GM12878 (cell line): Measurements from ENCODE around the gene RHBDD3. TPM values are rescaled to one million over a fixed set of nuclear protein-coding genes. Genes with fewer than 3 reads are reported as not detected.

Source experiments
- ATAC-seq: fragments of 200-7000 bp; cut with Tn5 transposase; 3 replicates; pipeline ENCODE4 v1.9.1; 2020; ENCODE audit warnings: mild to moderate bottlenecking, moderate library complexity
- BruUV-seq: library from RNA; stranded (reverse); fragments of 400-500 nt; replicated peaks from 2 replicates; lab custom pipeline; 2021; lab: Mats Ljungman, UMichigan
- CTCF ChIA-PET: fragments of 300-600 bp; sonication (Branson Sonifier 250); formaldehyde crosslinking; extraction: SDS; loops from one replicate; lab custom pipeline; 2021; ENCODE audit warnings: inconsistent platforms; lab: Yijun Ruan, JAX
- POLR2A ChIA-PET: fragments of 350-600 bp; formaldehyde crosslinking; extraction: SDS; loops from one replicate; lab custom pipeline; 2021; ENCODE audit warnings: inconsistent platforms; lab: Charles Lee
- RAD21 ChIA-PET: fragments of 300-600 bp; sonication (Branson Sonifier 250); formaldehyde crosslinking; loops from one replicate; lab custom pipeline; 2023; ENCODE audit warnings: antibody characterized with exemption; ENCODE audit not compliant: unreplicated experiment; lab: Charles Lee
- SMC1A ChIA-PET: fragments of 300-600 bp; sonication (Branson Sonifier 250); formaldehyde crosslinking; loops from one replicate; lab custom pipeline; 2023; ENCODE audit not compliant: unreplicated experiment, uncharacterized antibody; lab: Charles Lee
- DNase-seq: peaks from one replicate; pipeline ENCODE4 v3.0.0-alpha.2; 2011; ENCODE audit warnings: low read depth, low spot score
- FAIRE-seq: peaks from 3 replicates; lab custom pipeline; 2011; peaks lifted over from hg19 to GRCh38; lab: Jason Lieb, UNC
- H2AFZ ChIP-seq: 2 replicates; pipeline ENCODE4 v1.6.0; 2011; ENCODE audit warnings: low read depth, low read length, control low read depth; ENCODE audit not compliant: control insufficient read depth
- H3K27ac ChIP-seq: 2 replicates; pipeline ENCODE4 v1.5.1; 2011; ENCODE audit warnings: control low read depth; ENCODE audit not compliant: control insufficient read depth, insufficient read depth
- H3K27me3 ChIP-seq, 2 experiments: replicated peaks in 1 of 2; 2 replicates each; pipeline versions ENCODE4 v1.6.0 to v1.6.1; 2011; ENCODE audit warnings: low read length in 1 of 2; ENCODE audit not compliant: control insufficient read depth in 2 of 2, insufficient read depth in 2 of 2
- H3K36me3 ChIP-seq, 2 experiments: 2 replicates each; pipeline ENCODE4 v1.5.1; 2011; ENCODE audit warnings: low read length in 1 of 2; ENCODE audit not compliant: control insufficient read depth in 2 of 2, insufficient read depth in 2 of 2
- H3K4me1 ChIP-seq: 2 replicates; pipeline ENCODE4 v1.6.1; 2011; ENCODE audit warnings: mild to moderate bottlenecking, low read length, moderate library complexity, mixed read lengths; ENCODE audit not compliant: control insufficient read depth, insufficient read depth
- H3K4me2 ChIP-seq: 2 replicates; pipeline ENCODE4 v1.6.0; 2011; ENCODE audit warnings: control low read depth; ENCODE audit not compliant: control insufficient read depth, insufficient read depth
- H3K4me3 ChIP-seq: fragments of 200-600 bp; sonication (generic); 2 replicates; pipeline ENCODE4 v1.5.1; 2016
- H3K79me2 ChIP-seq: 2 replicates; pipeline ENCODE4 v1.6.0; 2011; ENCODE audit warnings: low read length; ENCODE audit not compliant: control insufficient read depth, insufficient read depth
- H3K9ac ChIP-seq: 2 replicates; pipeline ENCODE4 v1.8.0; 2011; ENCODE audit warnings: low read length, control low read depth, mixed read lengths; ENCODE audit not compliant: control insufficient read depth, insufficient read depth
- H3K9me3 ChIP-seq: replicated peaks from 3 replicates; pipeline ENCODE4 v1.5.1; 2011; ENCODE audit warnings: mild to moderate bottlenecking, low read length; ENCODE audit not compliant: control insufficient read depth, insufficient read depth
- H4K20me1 ChIP-seq: 2 replicates; pipeline ENCODE4 v1.6.0; 2011; ENCODE audit not compliant: control insufficient read depth, insufficient read depth
- BCLAF1 ChIP-seq: fragments of 450-650 bp; IDR thresholded peaks from 2 replicates; pipeline ENCODE4 v1.6.1; 2017; ENCODE audit warnings: antibody characterized with exemption, mild to moderate bottlenecking, moderate library complexity
- BHLHE40 ChIP-seq, 2 experiments: fragments of 450-650 bp in 1 of 2; IDR thresholded peaks; 2 replicates each; pipeline ENCODE4 v1.6.1; 2011 to 2017; ENCODE audit warnings: low read depth in 2 of 2, borderline replicate concordance in 1 of 2, improper control_type of control experiment in 1 of 2, low read length in 1 of 2, mild to moderate bottlenecking in 1 of 2
- CBX3 ChIP-seq: fragments of 200-600 bp; sonication (generic); IDR thresholded peaks from 2 replicates; pipeline ENCODE4 v1.6.1; 2016; ENCODE audit warnings: low read depth, borderline replicate concordance
- CEBPZ ChIP-seq: fragments of 150-350 bp; IDR thresholded peaks from 2 replicates; pipeline ENCODE4 v1.6.1; 2016; ENCODE audit warnings: low read depth, low read length
- IKZF1 ChIP-seq: fragments of 450-650 bp; conservative IDR thresholded peaks from 2 replicates; pipeline ENCODE4 v1.6.1; 2017; ENCODE audit warnings: antibody characterized with exemption, mild to moderate bottlenecking
- NKRF ChIP-seq: fragments of 450-650 bp; conservative IDR thresholded peaks from 2 replicates; pipeline ENCODE4 v1.6.1; 2017; ENCODE audit warnings: mild to moderate bottlenecking, moderate library complexity
- NR2C1 ChIP-seq: fragments of 450-650 bp; IDR thresholded peaks from 2 replicates; pipeline ENCODE4 v1.6.1; 2017; ENCODE audit warnings: antibody characterized with exemption, mild to moderate bottlenecking, moderate library complexity
- PML ChIP-seq: IDR thresholded peaks from 2 replicates; pipeline ENCODE4 v1.6.1; 2012; ENCODE audit warnings: low read length, inconsistent platforms
- POLR2AphosphoS2 ChIP-seq: IDR thresholded peaks from 2 replicates; pipeline ENCODE4 v1.6.1; 2011; ENCODE audit warnings: low read depth, mild to moderate bottlenecking, low read length, improper control_type of control experiment, moderate library complexity
- SP1 ChIP-seq: IDR thresholded peaks from one replicate; pipeline ENCODE4 v1.6.1; 2011; ENCODE audit warnings: low read depth, low read length
- ZSCAN29 ChIP-seq: fragments of 450-650 bp; IDR thresholded peaks from 2 replicates; pipeline ENCODE4 v1.6.1; 2017; ENCODE audit warnings: mild to moderate bottlenecking, moderate library complexity
- WGBS: methylation state at CpG from one replicate; pipeline ENCODE4 v1.1.6; 2016; ENCODE audit warnings: low lambda C conversion rate; ENCODE audit not compliant: insufficient replicate concordance, insufficient coverage; ENCODE audit errors: missing lambda C conversion rate; 5-methylcytosine and 5-hydroxymethylcytosine counted together
- in situ Hi-C: fragments of 300-500 bp; cut with MboI; formaldehyde crosslinking; loops from 9 replicates; pipeline ENCODE4 v1.14.3; 2018; ENCODE audit warnings: mixed read lengths
- intact Hi-C: fragments of 100-400 bp; cut with micrococcal nuclease; formaldehyde crosslinking; loops from one replicate; pipeline ENCODE4 v1.14.2; 2022; ENCODE audit not compliant: unreplicated experiment
- polyA plus RNA-seq, 11 experiments: library from polyadenylated mRNA; depleted of rRNA in 4 of 11; unstranded in 6 of 11; stranded (reverse) in 5 of 11; fragments of >200 nt; fragmentation: Nextera tagmentation in 4 of 11; fragmentation: Illumina TruSeq in 1 of 11; extraction: Ambion mirVana in 4 of 11; extraction: Trizol in 1 of 11; gene quantifications; 1 replicate in 1 of 11; 2 replicates in 10 of 11; pipeline versions ENCODE4 v1.2.1 to v1.2.3, GENCODE V29; 2011 to 2016; ENCODE audit warnings: inconsistent platforms in 2 of 11, missing spikeins in 2 of 11, low read depth in 1 of 11
- total RNA-seq, 4 experiments: library from RNA; depleted of rRNA in 3 of 4; stranded (reverse); fragments of >200 nt in 3 of 4; fragmentation: Illumina TruSeq in 1 of 4; extraction: Trizol in 1 of 4; gene quantifications; 2 replicates each; pipeline versions ENCODE4 v1.2.1 to v1.2.3, GENCODE V29; 2013 to 2021

Gene RHBDD3
- total and polyA plus RNA-seq, 10 of the 15 experiments (the other 5 are each of a cell fraction or from before 2014, with no cell fraction given) = 0.27 to 41.2 (median 20.1) TPM

- DNase-seq (no peak), ATAC-seq (no peak), FAIRE-seq (no peak)
- Histone ChIP-seq H3K27ac (no peak overlapping the region), H3K9me3 (no peaks in the 10 kb centered on the region; the same call in 2 of the 3 replicates), H3K9ac (no peak overlapping the region), H3K36me3 (no peaks in the 10 kb centered on the region), H3K4me2 (no peak overlapping the region), H2AFZ (no peak overlapping the region), H3K79me2 (no peaks in the 10 kb centered on the region), H4K20me1 (no peaks in the 10 kb centered on the region), H3K4me3 (no peak overlapping the region), H3K4me1 (no peaks in the 10 kb centered on the region; the same call in 1 of the 2 replicates), H3K27me3 (peaks cover 2 to 7% of the 10 kb centered on the region in 2 experiments; a peak in 2 of 4 replicates)
- ChIA-PET POLR2A (no interaction called here), SMC1A (no interaction called here), RAD21 (no interaction called here), CTCF (no interaction called here)
- no TSS peak for BruUV-seq
- intact Hi-C loops = no loop called here
- in situ Hi-C loops = no loop called here
- TF ChIP-seq NKRF (no peak), CEBPZ (no peak), NR2C1 (no peak), ZSCAN29 (no peak), PML (no peak), SP1 (no peak), POLR2AphosphoS2 (no peak), BHLHE40 (IDR thresholded peaks at IDR 0.05; ENCODE audit: borderline replicate concordance in 1 of 2, low read depth in 2 of 2, low read length in 1 of 2) (no peak), CBX3 (no peak), IKZF1 (no peak), BCLAF1 (no peak)
- WGBS = 83% methylated on average over 41 of the region's 50 CpGs
These were observed 40.5 kb upstream of the RHBDD3 start for GRCh38 chr22:29308148-29308790.
